Mucosa of descending colon (tissue), 3 donors: Measurements from ENCODE around the gene CPM. TPM values are rescaled to one million over a fixed set of nuclear protein-coding genes. Genes with fewer than 3 reads are reported as not detected.

Experiments
- ATAC-seq: fragments of 200-7000 bp; cut with Tn5 transposase; one replicate; pipeline ENCODE4 v1.9.1; 2020; ENCODE audit warnings: mild to moderate bottlenecking, moderate library complexity
- DNase-seq, 3 donors: peaks; one replicate each; pipeline ENCODE4 v3.0.0-alpha.2; 2020
- H3K36me3 ChIP-seq: fragments of 200-600 bp; one replicate; pipeline ENCODE4 v1.8.0; 2021; ENCODE audit warnings: low read depth, mild to moderate bottlenecking
- H3K4me1 ChIP-seq: fragments of 200-600 bp; one replicate; pipeline ENCODE4 v1.8.0; 2021; ENCODE audit warnings: low read depth, mild to moderate bottlenecking
- H3K4me3 ChIP-seq: fragments of 200-600 bp; one replicate; pipeline ENCODE4 v1.8.0; 2021; ENCODE audit warnings: mild to moderate bottlenecking
- H3K9me3 ChIP-seq: fragments of 200-600 bp; one replicate; pipeline ENCODE4 v1.8.0; 2021; ENCODE audit warnings: mild to moderate bottlenecking
- CTCF ChIP-seq: fragments of 200-600 bp; IDR thresholded peaks from one replicate; pipeline ENCODE4 v1.8.0; 2022; ENCODE audit warnings: antibody characterized with exemption, mild to moderate bottlenecking
- intact Hi-C, 2 donors: fragments of 100-400 bp; cut with DNase I in 1 of 2; cut with micrococcal nuclease in 1 of 2; formaldehyde crosslinking; loops; one replicate each; pipeline versions ENCODE4 v1.11.0 to v1.11.1; 2022; cut with DNase I, micrococcal nuclease
- total RNA-seq, 3 donors: library from RNA; stranded (reverse); fragmentation: NEBNext Ultra II Directional in 2 of 3; extraction: Animal tissue kit (Norgen Biotek cat#: 25700) in 2 of 3; gene quantifications; one replicate each; pipeline versions ENCODE4 v1.2.1 to v1.2.4, GENCODE V29; 2021 to 2023
- donor health status: DM: no; HTN: no; CAD: no; lungs with moderate emphysema.
- donor health status: DM: no; HTN: no; CAD: no.
- donor health status: DM: no; HTN: yes; CAD: no.

Gene CPM
- total RNA-seq, 3 donors from 2014 or later = 40.1 to 130 (median 111) TPM

DNA sequence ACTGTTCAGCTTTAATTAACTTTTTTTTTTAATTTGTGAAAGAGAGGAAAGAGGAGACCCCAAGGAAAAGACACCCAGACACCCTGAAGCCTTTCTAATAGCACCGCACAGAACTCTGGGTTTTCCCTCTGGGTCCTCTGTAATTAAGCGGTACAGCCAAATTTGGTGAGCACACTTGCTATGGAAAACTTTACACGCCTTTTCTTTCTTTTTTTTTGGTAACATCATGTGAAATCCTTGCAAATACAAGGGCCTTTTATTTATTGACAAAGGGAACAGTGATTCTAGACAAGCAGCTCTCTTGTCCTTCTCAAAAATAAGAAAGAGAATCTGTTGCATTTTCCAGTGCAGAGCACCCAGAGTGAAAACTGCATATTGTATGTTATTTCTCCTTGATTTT, 44.4 kb upstream of the CPM start:
- H3K4me1 ChIP-seq = no peaks in the 10 kb centered on the region
- ATAC-seq (no peak), DNase-seq (no peak)
- intact Hi-C loops = no loop called here
- TF ChIP-seq CTCF = no peak
- H3K4me3 ChIP-seq = no peak overlapping the region
- H3K36me3 ChIP-seq = no peaks in the 10 kb centered on the region
- H3K9me3 ChIP-seq = no peaks in the 10 kb centered on the region

DNA sequence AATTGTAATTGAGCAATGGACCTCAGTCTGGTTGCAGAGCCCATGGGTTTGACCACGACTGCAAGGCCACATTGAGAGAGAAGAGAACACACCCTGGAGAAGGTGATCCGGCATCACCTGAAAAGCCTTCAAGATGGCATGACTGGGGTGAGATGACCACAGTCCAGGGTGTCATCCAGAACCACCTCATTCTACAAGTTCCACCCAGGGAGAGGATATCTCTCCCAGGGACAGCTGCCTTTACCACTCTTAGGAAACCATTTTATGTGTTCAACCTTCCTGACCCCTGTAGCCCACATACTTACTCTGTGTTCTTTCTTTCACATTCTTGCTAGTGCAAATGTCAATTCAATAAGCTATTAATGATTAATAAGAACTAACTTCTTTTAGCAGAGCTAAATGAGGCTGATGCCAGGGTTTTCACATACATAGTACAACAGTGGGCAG, 43.4 kb upstream of the CPM start:
- DNase-seq (no peak), ATAC-seq (no peak)
- Histone ChIP-seq H3K36me3 (no peaks in the 10 kb centered on the region), H3K4me1 (no peaks in the 10 kb centered on the region), H3K4me3 (no peak overlapping the region), H3K9me3 (no peaks in the 10 kb centered on the region)
- intact Hi-C loops = no loop called here
- TF ChIP-seq CTCF = no peak

DNA sequence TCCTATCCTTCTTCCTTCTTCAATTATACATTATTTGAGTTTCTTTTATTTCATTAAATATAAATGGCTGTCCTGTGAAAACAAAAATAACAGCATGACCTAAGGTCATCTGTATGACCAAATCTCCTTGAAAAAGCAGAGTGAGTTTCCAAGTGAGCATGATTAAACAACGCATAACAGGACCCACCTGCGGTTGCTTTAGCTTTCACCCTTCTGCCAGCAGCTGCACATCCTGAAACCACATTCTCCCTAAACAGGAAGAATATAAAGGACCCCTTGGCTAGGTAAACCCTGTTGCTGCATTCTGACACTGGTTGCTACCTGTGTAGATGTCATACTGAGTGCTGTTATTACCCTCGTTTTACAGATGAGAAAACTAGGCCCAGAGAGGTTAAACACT, 42.8 kb upstream of the CPM start:
- no peaks in the 10 kb centered on the region for H3K4me1 ChIP-seq
- no peak for DNase-seq
- H3K4me3 ChIP-seq = no peak overlapping the region
- no peaks in the 10 kb centered on the region for H3K9me3 ChIP-seq
- intact Hi-C loops = no loop called here
- TF ChIP-seq CTCF = no peak
- no peak for ATAC-seq
- H3K36me3 ChIP-seq = no peaks in the 10 kb centered on the region

- ATAC-seq (peak; percentile 73), DNase-seq (no peak)
- Histone ChIP-seq H3K36me3 (no peaks in the 10 kb centered on the region), H3K9me3 (no peaks in the 10 kb centered on the region), H3K4me1 (no peaks in the 10 kb centered on the region), H3K4me3 (no peak overlapping the region)
- intact Hi-C loops = no loop called here
- TF ChIP-seq CTCF = no peak
Measured at GRCh38 chr12:68972595-68972994, 39.6 kb upstream of the CPM start.

- no peak overlapping the region for H3K4me3 ChIP-seq
- no peak for DNase-seq
- H3K4me1 ChIP-seq = no peaks in the 10 kb centered on the region
- H3K36me3 ChIP-seq = no peaks in the 10 kb centered on the region
- intact Hi-C loops = no loop called here
- no peak for TF ChIP-seq CTCF
- no peaks in the 10 kb centered on the region for H3K9me3 ChIP-seq
- ATAC-seq = no peak
Measured at GRCh38 chr12:68971404-68971803, 38.4 kb upstream of the CPM start.

- intact Hi-C loops = no loop called here
- no peaks in the 10 kb centered on the region for H3K36me3 ChIP-seq
- no peaks in the 10 kb centered on the region for H3K4me1 ChIP-seq
- TF ChIP-seq CTCF = no peak
- ATAC-seq (no peak), DNase-seq (no peak)
- H3K9me3 ChIP-seq = no peaks in the 10 kb centered on the region
- H3K4me3 ChIP-seq = no peak overlapping the region
Measured at GRCh38 chr12:68970951-68971350, 38.0 kb upstream of the CPM start.
